Tibial nerve (tissue), 4 donors: ENCODE results near the gene GARIN5B.

ENCODE experiments used
- EP300 ChIP-seq, 2 donors: sonication (generic); formaldehyde crosslinking; IDR thresholded peaks; one replicate each; pipeline ENCODE4 v1.6.1; 2017; ENCODE audit warnings: antibody characterized with exemption in 2 of 2, mild to moderate bottlenecking in 1 of 2
- POLR2A ChIP-seq, 2 donors: fragments of 450-650 bp; IDR thresholded peaks; one replicate each; pipeline ENCODE4 v1.6.1; 2017; ENCODE audit warnings: antibody characterized with exemption in 2 of 2, mild to moderate bottlenecking in 2 of 2, moderate library complexity in 2 of 2
- TF ChIP-seq, protein P1 (sequence below), 5 experiments: fragments of 200-600 bp in 3 of 5; fragments of 450-650 bp in 2 of 5; sonication (generic) in 3 of 5; IDR thresholded peaks; one replicate each; pipeline ENCODE4 v1.5.1; 2016 to 2019; ENCODE audit warnings: antibody characterized with exemption in 5 of 5, mild to moderate bottlenecking in 3 of 5, moderate library complexity in 2 of 5

DNA sequence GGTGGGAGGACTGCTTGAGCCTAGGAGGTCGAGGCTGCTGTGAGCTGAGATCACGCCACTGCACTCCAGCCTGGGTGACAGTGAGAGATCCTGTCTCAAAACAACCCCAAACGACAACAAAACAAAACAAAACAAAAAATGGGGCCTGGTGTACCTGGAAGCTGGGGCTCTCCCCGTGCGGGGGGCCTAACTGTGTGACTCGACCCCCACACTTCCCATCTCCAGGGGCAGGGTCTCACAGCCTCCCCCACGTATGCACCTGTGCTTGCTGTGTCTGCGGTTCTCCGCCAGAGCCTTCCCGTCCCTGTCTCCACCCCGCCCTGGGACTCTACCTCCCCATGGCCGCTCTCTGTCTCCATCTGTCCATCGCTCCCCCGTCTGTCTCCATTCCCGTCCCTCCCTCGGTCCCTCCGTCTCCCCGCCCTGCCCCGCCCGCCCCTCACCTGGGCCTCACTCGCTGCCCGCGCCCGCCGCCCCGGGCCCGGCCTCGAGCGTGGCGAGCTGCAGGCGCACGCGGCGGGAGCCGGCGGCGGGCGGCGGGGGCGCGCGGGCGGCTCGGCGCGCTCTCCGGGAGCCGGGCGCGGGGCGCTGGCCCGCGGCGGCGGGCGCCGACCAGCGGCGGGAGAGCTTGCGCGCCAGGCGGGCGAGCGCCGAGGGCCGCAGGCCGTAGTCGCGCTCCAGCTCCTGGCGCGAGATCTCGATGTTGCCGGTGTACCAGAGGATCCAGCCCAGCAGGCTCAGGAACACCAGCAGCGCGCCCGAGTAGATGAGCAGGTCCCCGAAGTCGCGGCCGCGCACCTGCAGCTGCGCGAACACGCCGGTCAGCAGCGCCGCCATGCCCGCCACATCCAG is 20.4 kb upstream of the GARIN5B start:
- TF ChIP-seq, protein P1, sequence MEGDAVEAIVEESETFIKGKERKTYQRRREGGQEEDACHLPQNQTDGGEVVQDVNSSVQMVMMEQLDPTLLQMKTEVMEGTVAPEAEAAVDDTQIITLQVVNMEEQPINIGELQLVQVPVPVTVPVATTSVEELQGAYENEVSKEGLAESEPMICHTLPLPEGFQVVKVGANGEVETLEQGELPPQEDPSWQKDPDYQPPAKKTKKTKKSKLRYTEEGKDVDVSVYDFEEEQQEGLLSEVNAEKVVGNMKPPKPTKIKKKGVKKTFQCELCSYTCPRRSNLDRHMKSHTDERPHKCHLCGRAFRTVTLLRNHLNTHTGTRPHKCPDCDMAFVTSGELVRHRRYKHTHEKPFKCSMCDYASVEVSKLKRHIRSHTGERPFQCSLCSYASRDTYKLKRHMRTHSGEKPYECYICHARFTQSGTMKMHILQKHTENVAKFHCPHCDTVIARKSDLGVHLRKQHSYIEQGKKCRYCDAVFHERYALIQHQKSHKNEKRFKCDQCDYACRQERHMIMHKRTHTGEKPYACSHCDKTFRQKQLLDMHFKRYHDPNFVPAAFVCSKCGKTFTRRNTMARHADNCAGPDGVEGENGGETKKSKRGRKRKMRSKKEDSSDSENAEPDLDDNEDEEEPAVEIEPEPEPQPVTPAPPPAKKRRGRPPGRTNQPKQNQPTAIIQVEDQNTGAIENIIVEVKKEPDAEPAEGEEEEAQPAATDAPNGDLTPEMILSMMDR (IDR thresholded peaks at IDR 0.05) = peak in 4 of 5 experiments; percentile 16 to 68 (median 48)
- TF ChIP-seq POLR2A (IDR thresholded peaks at IDR 0.05) = peak in 1 of 2 donors; percentile 28
- peak in 1 of 2 donors; percentile 31 for TF ChIP-seq EP300 (IDR thresholded peaks at IDR 0.05)
